Neural progenitor cell (in vitro differentiated cells): ENCODE results near the gene PLD5.
"Not testable (repeated sequence)": the region's sequence is repeated elsewhere in the genome, so short reads cannot be mapped to it uniquely, and the experiment has no call there.

Experiments
- CTCF ChIP-seq: fragments of 200-600 bp; sonication (generic); IDR thresholded peaks from 2 replicates; pipeline ENCODE4 v1.5.1; 2017; ENCODE audit warnings: antibody characterized with exemption, mild to moderate bottlenecking
- EZH2 ChIP-seq: fragments of 200-600 bp; sonication (generic); IDR thresholded peaks from 2 replicates; pipeline ENCODE4 v1.6.1; 2017; ENCODE audit warnings: antibody characterized with exemption, mild to moderate bottlenecking, moderate library complexity
- EZH2phosphoT487 ChIP-seq: fragments of 200-600 bp; sonication (generic); IDR thresholded peaks from 2 replicates; pipeline ENCODE4 v1.6.1; 2017; ENCODE audit warnings: antibody characterized with exemption

- TF ChIP-seq EZH2phosphoT487, CTCF, EZH2: not testable (repeated sequence)
These were observed 215.8 kb downstream of the PLD5 start for GRCh38 chr1:242308681-242309080.
